Measurements from ENCODE around the gene PIK3R5.

Gene PIK3R5

GRCh38 chr17:8832711-8833352 lies 132.7 kb downstream of the PIK3R5 start:
- DNase-seq (ENCODE audit: low read depth, low spot score): no peak

GRCh38 chr17:8831234-8831849 lies 134.2 kb downstream of the PIK3R5 start:
- no peak for DNase-seq (ENCODE audit: low read depth, low spot score)

- no peak for DNase-seq (ENCODE audit: low read depth, low spot score)
Measured at GRCh38 chr17:8830141-8830540, 135.4 kb downstream of the PIK3R5 start.

- DNase-seq (ENCODE audit: low read depth, low spot score): no peak
Measured at GRCh38 chr17:8829036-8829941, 136.2 kb downstream of the PIK3R5 start.

Data from smooth muscle cell of the brain vasculature (primary cell).